Measurements from ENCODE around the gene ANOS1.
"Not testable (repeated sequence)": the region's sequence is repeated elsewhere in the genome, so short reads cannot be mapped to it uniquely, and the experiment has no call there.

DNA sequence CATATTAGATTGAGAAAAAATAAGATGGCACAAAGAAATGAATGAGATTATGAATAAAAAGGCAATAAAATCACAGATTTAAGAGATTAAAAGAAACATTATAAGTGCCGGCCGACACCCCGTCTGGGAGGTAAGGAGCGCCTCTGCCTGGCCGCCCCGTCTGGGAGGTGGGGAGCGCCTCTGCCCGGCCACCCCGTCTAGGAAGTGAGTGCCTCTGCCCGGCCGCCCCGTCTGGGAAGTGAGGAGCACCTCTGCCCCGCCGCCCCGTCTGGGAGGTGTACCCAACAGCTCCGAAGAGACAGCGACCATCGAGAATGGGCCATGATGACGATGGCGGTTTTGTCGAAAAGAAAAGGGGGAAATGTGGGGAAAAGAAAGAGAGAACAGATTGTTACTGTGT is 229.8 kb downstream of the ANOS1 start:
- TF ChIP-seq, protein P1, sequence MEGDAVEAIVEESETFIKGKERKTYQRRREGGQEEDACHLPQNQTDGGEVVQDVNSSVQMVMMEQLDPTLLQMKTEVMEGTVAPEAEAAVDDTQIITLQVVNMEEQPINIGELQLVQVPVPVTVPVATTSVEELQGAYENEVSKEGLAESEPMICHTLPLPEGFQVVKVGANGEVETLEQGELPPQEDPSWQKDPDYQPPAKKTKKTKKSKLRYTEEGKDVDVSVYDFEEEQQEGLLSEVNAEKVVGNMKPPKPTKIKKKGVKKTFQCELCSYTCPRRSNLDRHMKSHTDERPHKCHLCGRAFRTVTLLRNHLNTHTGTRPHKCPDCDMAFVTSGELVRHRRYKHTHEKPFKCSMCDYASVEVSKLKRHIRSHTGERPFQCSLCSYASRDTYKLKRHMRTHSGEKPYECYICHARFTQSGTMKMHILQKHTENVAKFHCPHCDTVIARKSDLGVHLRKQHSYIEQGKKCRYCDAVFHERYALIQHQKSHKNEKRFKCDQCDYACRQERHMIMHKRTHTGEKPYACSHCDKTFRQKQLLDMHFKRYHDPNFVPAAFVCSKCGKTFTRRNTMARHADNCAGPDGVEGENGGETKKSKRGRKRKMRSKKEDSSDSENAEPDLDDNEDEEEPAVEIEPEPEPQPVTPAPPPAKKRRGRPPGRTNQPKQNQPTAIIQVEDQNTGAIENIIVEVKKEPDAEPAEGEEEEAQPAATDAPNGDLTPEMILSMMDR (IDR thresholded peaks at IDR 0.05), result not testable (repeated sequence)
- not testable (repeated sequence) for TF ChIP-seq POLR2A (IDR thresholded peaks at IDR 0.05)
